SW 1271 (cell line): ENCODE measurements around the gene SMIM7.
"Not testable (repeated sequence)": the region's sequence is repeated elsewhere in the genome, so short reads cannot be mapped to it uniquely, and the experiment has no call there.

Experiments used
- DNase-seq, 2 experiments: peaks; one replicate each; lab custom pipeline; 2025; lab: John Stamatoyannopoulos, UW

Gene SMIM7

DNA sequence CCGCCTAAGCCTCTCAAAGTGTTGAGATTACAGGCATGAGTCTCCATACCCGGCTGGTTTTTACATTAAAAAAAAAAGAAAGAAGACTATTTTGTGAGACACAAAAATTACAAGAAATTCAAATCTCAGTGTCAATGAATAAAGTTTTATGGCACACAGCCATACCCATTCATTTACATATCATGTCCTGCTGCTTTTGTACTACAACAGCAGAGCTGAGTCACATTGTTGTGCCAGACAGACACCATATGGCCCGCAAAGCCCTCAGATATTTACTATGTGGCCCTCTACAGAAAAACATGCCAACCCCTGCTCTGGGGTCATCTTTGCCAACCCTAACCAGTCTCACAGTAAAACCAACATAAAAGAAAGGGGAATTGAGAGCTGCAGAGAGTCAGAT lies 5.3 kb downstream of the SMIM7 start:
- no peak for DNase-seq

DNA sequence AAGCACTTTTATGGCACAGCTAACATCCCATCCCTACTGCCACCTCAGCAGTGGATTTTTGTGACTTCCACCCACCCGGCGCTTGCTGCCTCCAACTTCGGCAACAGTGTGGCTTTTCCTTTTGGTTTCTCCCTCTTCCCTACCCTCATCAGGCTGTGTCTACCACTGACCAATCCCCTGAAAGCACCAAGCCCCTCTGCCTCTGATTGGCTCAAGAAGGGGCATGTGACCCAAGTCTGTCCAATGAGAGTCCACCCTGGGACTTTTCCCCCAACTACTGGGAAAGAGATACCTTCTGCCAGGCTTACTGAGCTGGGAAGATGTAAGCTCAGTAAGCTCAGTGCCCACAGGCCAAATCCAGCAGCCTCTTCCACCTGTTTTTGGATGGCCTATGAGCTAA lies 5.8 kb downstream of the SMIM7 start:
- DNase-seq: no peak

DNA sequence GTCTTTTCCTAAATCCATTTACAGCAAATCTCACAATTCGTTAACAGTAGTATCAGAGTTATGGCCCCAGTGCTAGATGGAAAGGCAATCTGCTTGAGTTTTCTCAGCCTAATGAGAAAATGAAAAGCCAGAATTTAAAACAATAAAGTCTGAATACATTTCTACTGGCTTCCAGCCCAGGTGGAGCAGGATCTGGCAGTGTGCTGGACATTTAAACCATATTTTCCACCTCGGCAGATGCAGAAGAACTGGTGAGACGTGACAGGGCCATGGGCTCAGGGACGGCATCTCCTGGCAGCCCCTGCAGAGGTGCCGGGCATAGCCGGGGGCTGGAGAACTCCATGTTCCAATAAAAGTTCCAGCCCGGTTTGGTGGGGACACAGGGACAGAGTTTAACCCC lies 7.1 kb downstream of the SMIM7 start:
- DNase-seq: no peak

DNA sequence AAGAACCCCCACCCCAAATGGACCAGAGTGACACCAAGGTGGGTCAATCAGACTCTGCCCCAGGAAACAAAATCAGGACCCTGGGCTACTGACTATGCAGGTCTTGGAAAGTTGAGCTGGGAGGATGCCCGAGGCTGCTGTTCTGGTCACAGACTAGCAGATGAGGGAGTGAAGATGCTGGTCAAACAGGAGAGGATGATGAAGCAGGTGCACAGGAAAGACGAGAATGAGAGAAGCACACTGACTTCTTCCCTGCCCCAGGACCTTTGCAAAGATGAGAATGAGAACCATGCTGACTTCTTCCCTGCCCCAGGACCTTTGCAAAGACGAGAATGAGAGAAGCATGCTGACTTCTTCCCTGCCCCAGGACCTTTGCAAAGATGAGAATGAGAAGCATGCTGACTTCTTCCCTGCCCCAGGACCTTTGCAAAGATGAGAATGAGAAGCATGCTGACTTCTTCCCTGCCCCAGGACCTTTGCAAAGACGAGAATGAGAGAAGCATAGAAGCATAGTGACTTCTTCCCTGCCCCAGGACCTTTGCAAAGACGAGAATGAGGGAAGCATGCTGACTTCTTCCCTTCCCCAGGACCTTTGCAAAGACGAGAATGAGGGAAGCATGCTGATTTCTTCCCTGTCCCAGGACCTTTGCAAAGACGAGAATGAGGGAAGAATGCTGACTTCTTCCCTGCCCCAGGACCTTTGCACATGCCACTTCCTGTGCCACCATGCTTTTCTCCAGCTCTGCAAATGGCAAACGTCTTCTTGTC lies 8.3 kb downstream of the SMIM7 start:
- not testable (repeated sequence) for DNase-seq

DNA sequence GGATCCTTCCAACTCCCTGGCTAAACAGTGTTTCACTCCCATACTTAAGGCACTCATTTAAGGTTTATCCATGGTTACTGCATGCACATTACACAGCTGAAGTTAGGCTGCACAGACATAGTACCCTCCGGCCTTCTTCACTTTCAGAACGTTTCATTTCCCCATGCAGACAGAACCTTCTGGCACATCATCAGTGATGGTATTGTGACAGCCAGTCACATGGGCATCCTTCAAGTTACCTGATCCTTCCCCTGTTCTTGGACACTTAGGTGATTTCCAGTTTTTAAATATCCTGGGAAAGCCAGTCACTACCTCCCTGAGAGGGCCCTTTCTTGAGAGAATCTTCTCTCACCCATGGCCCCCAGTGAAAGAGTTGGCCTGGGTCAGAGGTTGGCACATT lies 9.1 kb downstream of the SMIM7 start:
- no peak for DNase-seq

DNA sequence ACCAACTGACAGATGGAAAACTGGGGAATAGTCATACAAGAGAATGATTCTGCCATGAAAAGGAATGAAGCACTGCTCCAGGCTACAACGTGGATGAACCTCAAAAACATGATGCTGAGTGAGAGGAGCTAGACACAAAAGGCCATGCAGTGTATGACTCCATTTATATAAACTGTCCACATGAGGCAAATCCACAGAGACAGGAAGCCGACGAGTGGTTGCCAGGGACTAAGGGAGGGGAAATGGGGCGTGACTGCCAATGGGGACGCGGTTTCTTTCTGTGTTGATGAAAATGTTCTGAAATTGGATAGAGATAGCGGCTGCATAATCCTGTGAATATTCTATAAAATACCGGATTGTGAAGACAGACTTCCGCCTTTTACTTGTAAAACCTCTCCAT lies 10.2 kb downstream of the SMIM7 start:
- no peak for DNase-seq

DNA sequence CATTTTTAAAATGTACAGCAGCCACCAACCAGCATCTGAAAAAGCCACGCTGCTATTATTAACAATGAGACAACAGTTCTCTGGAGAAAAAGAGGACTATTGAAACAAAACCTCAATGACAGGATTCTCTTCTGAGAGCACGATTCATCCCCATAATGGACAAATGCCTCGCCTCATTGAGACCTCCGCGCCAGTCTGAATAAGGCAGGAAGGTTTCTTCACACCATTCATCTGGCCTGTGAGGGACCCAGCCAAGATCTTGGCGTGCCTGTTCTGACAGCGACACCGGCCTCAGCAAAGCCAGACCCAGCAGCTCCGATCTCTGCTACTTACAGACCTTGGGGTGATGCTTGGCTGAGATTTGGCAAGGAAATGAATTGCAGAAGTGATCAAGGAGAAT lies 14.8 kb downstream of the SMIM7 start:
- no peak for DNase-seq

DNA sequence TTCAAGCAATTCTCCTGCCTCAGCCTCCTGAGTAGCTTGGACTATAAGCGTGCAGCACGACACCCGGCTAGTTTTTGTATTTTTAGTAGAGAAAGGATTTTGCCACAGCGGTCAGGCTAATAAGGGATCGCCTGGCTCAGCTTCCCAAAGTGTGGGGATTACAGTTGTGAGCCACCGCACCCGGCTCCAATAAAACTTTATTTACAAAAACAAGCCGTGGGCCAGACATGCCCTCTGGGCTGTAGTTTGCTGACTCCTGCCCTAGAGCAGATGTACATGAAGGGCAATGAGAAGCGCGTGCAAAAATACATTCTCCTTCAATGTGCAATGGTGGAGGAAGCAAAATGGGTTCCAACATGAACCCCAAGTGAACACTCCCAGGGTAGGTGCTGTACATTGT lies 18.2 kb downstream of the SMIM7 start:
- DNase-seq: no peak

DNA sequence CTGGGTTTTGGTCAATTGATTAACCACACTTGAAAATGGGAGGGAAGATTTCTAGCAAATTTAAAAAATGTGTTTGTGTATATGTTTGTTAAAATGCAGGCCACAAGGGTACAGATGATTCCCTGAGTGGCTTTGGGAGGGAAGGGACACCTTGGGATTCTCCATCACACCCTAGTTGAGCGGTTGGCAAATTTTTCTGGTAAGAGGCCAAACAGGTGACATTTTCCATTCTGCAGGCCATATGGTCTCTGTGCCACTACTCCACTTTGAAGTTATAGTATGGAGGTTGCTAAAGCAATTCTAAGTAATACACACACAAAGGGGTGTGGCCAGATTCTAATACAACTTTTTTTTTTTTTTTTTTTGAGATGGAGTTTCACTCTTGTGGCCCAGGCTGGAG lies 19.0 kb downstream of the SMIM7 start:
- DNase-seq: no peak

DNA sequence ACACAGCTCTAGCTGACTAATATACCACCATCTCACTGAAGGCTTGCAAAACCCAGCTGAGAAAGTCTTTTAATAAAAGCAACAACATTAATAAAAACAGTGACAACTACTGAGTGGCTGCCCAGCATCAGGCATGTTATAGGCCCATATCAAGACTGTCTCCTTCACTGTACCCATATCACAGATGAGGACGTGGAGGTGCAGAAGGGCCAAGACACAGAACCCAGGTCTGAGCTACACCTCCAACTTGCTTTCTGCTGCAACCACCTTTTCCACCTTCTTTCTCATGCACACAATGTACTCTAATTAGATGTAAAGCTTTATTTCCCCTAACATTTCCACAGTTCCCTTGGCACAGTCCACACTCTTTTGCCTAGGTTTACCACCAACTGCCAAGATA lies 21.3 kb downstream of the SMIM7 start:
- DNase-seq: no peak

DNA sequence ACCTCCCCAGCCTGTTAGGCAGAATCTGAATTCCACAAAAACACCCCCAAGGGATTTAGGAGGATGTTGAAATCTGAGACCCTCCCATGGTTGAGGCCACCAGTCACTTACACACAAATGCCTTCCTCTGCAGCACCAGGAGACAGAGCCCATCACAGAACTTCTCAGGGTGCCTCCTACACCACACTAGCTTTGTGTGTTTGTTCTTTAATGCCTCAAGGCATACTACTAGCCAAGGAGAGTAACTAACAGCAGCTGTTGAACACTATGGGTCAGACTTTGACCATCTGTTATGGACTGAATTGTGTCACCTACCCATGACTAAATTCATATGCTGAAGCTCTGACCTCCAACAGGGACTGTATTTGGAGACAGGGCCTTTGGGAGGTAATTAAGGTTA lies 22.4 kb downstream of the SMIM7 start:
- no peak for DNase-seq

DNA sequence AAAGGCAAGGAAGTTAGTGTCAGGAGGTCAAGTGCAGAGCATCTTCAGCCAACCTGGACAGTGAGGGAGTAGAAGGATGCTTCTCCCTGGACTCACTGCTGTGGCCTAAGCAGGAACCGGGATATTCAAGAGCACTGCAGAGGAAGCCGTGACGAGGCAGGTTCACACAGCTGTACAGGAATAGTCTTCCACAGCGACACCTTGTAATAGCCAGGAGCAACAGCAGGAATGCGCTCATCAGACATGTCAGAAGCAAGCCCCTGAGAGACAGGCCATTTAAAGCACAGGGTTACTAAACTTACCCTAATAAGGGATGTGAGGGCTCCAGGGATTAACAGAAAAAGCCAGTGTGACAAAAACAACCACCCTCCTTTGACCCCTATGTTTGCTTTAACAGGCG lies 28.5 kb downstream of the SMIM7 start:
- no peak for DNase-seq

DNA sequence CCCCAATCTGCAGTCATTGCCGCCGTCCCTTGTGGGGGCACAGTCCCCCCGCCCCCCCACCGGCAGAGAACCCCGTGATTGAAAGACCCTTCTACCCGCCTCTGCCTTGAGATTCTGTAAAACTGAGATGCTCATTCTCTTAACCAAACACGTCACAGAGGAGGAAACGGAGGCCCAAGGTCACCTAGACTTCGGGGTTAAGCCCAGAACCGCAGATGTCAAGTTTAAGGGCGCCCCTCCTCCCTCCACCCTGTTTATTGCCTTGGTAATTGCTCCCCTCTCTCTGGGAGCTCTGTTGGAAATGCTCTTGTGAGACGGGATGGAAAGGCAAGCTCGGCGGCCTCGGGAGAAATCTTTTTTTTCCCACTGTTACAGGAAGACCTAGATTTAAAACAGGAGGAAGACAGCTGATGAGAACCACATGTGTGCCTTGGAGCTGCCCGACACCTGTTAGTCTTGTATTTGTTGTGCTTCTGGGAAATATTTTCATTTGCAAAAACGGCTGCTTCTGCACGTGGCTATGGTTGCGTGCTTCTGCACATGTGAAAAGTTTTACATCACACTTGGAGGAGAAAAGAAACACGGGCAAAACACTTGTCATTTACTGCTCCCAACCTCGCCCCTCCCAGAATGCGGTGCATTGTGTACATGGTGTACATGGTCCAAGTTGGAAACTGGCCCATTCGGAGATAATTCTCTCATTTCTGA lies 30.8 kb downstream of the SMIM7 start:
- DNase-seq: no peak

DNA sequence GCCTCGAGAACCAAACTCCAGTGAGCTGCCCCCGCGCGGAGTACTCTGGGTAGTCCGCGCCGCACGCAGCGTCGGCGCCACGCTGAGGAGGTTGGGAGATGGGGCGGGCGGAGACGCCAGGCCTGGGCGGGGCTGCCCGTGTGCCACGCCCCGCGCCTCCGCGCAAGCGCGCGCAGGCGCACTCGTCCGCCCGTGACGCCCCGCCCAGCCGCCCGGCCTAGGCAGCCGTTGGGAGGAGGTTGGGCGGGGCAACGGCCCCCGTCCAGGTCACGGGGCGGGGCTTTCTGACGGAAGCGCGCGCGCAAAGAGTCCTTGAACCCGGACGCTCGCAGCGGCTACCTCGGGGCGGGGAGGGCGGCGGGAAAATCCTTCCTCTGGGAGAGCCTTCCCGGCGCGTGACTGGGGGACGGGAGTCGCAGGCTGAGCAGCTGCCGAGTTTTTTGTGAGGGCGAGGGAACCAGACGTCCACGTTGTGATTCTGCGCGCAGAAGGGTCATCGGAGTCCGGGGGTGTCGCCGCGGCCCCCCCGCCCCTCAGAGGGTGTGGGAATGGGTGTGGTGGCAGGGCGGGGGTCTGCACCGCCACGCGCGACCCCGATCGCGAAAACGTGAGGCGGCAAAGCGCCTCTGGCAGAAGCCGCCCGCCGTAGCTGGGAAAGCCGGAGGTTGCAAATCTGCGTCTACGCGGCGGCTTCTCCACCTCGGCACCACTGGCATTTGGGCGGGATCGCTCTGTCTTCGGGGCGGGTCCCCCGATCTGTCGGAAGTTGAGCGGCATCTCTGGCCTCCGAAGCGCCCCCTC lies 31.6 kb downstream of the SMIM7 start, which contains the start of gene MED26:
Gene MED26, minus strand, starts transcription at position 22 of the 801 bp plus-strand sequence. CDS start 261 bp downstream, outside the sequence.
- peak; percentile 86 to 94 for DNase-seq

DNA sequence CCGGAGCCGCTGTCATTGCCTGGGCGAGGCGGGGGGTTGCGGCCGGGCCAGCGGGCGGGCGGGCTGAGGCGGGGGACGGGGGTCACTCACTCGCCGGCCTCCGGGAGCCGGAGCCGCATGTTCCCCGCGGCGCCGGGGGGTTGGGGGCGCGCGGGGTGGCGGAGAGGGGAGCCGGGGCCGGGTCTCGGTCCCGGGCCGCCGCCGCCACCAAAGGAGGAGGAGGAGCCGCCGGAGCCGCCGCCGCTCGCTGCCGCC lies 32.1 kb downstream of the SMIM7 start:
- no peak for DNase-seq

DNA sequence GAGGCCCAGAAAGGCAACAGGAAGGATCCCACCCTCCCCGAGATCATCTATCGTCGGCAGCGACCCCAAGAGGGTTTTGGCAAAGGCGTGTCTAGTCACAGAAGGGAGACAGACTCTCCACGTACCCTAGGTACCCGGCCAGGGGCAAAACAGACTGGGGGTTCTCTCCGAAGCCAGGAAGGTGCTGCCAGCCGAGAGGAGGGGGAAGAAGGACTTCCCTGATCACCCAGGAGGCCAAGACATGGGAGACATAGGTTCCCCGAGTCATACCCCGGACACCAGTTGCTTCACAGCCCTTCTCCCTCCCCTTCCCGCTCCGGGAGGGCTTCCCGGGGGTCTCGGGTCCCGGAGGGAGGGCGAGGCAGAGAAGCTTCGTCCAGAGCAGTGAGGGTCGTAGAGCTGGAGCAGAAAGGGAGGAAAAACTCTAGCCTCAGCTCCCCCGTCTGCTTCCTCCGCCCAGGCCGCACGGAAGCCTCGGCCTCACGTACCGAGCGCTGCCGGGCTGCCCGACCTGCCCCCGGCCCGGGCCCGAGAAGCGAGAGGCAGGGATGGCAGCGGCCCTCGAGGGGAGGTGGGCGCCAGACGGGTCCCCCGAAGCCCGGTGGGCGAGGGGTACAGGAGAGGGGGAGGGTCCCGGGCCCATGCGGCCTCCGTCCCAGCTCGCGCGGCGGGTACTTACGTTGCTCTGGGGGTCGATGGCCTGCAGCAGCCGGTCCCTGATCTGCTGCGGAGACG lies 32.6 kb downstream of the SMIM7 start:
- no peak for DNase-seq

DNA sequence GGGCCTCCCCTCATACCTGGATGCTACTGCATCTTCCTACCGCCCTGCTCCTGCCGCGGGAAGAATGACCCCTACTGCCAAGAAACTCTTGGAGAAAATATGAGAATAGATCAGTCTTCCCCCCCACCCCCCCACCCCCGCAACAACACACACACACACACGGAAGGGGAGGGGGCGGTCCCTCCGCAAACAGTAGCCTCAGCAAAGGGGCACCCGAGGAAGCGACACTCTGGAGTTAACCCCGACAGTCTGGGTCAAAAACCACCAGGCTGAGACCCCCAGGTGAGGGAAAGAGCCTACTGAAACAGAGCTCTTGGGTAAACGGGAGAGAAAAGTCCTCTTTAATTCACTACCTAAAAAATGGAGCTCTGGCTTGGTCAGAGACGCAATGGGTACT lies 33.1 kb downstream of the SMIM7 start:
- DNase-seq: no peak

DNA sequence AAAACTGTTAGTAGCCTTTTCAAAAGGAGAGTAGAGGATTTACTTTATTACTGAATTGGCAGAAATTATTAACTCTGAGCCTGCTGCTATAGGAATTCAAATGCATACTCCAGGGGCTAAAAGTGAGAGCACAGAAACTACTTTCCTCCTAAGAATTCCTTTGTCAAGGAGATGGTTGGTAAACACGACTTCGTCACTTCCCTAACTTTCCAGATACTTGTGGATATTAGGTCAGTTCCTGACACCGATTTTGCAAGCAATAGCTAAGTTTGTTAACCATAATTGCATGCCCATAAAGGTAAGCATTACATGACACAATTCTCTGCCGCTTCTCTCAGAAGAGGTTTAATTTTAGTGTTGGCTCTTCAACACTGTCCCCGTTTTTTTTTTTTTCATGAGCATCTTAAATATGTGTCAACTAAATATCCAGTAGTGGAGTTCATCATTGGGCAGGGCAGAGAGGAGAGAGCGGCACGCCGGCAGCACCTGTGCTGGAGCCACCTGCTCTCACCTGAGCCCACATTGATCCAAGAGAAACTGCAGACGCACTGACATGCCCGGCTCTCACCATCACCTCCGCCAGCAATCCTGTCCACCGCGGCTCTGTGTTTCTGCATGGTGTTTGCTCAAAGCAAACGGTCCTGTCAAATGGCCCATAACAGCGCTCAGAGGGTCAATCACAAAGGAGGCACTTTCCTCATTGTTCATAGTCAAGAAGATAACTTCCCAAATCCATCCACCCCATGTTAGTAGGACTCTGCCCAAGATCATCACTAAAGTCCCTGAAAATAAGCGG lies 34.6 kb downstream of the SMIM7 start:
- no peak for DNase-seq

DNA sequence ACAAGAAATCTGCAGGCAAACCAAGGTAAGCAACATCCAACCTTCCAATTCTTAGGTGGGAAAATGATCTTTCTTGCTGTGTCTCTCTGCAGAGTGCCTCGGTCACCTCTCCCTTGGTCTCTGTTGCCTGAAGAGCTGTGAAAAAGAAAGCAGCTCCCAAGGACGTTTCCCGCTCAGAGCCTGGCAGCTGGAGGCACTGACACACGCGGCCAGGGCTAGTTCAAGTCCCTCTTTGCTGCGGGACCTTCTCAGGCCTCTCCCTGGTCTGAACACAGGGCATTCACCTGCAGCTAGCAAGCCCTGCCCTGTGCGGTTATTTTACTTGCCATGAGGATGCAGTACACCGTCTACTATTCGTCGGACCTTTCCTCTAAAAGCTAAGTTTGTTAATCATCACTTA lies 35.7 kb downstream of the SMIM7 start:
- no peak for DNase-seq

DNA sequence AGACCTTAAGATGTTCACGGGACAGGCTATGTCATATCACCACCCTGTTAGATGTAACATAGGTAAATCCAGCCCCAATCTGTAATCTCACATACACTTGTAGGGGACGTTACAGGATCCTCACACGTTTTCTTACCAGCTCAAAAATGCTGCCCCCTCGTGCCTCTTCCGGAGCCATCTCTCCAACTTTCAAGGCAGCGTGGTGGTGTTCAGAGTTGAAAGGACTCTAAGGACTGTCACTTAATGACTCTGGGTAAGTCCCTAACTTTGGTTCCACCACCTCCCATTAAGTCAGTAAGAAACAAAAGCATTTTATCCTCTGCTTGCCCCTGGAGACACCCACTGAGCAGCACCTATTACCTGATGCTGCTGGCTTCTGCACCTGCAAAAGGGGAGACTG lies 36.4 kb downstream of the SMIM7 start:
- no peak for DNase-seq

DNA sequence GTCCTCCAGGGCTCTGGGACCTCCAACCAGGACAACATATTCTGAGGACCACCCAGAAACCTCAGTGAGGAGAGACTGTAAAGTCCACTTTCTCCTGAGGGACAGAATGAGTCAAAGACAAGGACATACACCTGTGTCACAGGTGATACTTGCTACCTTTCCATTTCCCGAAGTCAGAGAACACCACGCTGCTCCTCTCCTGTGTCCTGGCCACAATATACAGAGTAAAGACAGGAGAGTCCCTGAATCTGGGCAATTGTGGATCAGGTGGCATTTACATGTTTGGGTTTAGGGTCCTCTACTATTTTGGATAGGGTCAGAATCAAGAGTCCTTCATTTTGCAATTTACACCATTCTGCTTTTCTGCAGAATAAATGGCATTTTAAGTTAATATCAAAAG lies 36.9 kb downstream of the SMIM7 start:
- DNase-seq: no peak
